ENCODE measurements around the gene DDX1. TPM values are rescaled to one million over a fixed set of nuclear protein-coding genes. Genes with fewer than 3 reads are reported as not detected.

DDX1 gene
- total RNA-seq, 1 experiment from 2014 or later = 154 TPM

DNA sequence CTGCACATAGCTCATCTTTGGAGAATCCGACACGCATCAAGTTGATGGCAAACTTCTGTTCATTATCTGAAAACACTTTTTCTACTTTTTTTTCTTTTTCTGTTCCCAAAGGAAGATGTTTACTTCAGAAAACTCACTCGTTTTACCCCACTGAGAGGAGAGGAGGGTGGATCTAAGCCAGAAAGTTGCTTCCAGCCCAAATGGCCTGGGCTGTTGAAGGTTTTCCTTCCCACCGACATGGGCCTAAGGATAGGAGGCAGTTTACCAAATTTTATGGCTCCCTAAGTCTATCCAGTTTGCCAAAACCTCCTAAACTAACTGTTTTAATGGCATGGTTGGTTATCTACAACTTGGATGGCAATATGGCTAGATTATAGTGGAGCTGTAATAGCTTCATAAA is 70.4 kb downstream of the DDX1 start:
- H3K4me1 ChIP-seq (ENCODE audit: insufficient read depth, low read length, poor library complexity, severe bottlenecking) = no peaks in the 10 kb centered on the region
- no peak overlapping the region for H3K27ac ChIP-seq (ENCODE audit: low read depth, low read length, poor library complexity, severe bottlenecking)
- peaks cover 3% of the 10 kb centered on the region for H3K9me3 ChIP-seq (ENCODE audit: low read depth, low read length, poor library complexity, severe bottlenecking)
- intact Hi-C loops (cut with micrococcal nuclease; ENCODE audit: unreplicated experiment) = no loop called here
- CTCF ChIA-PET = no interaction called here
- TF ChIP-seq EZH2 (IDR thresholded peaks at IDR 0.05; ENCODE audit: borderline replicate concordance, low read depth, low read length, poor library complexity, severe bottlenecking) (no peak), CTCF (conservative IDR thresholded peaks at IDR 0.05; ENCODE audit: low read depth, low read length) (no peak)
- no peak overlapping the region for H3K4me3 ChIP-seq (ENCODE audit: low read depth, low read length, poor library complexity, severe bottlenecking)
- no peaks in the 10 kb centered on the region for H3K27me3 ChIP-seq (replicated peaks; ENCODE audit: insufficient read depth, low read depth, low read length, poor library complexity)
- DNase-seq (ENCODE audit: low spot score) = no peak
- POLR2A ChIA-PET (ENCODE audit: low non-redundant PET) = no interaction called here
- no TSS peak for BruUV-seq (replicated peaks)
- H3K36me3 ChIP-seq (ENCODE audit: insufficient read depth, low read length, poor library complexity, severe bottlenecking) = no peaks in the 10 kb centered on the region

GRCh38 chr2:15662579-15662978 is 70.9 kb downstream of the DDX1 start:
- POLR2A ChIA-PET (ENCODE audit: low non-redundant PET) = no interaction called here

DNA sequence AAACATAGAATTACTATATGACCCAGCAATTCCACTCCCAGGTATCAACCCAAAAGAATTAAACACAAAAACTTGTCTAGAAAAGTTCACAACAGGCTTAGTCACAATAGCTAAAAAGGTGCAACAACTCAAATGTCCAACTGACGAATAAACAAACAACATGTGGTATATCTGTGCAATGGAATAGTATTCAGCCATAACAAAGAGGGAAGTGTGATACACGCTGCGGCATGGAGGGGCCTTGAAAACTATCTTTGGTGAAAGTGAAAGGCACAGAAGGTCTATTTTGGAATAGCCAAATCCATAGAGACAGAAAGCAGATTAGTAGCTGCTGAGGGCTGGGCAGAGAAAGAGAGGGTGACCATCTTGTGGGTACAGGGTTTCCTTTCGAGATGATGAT is 72.1 kb downstream of the DDX1 start:
- DNase-seq (ENCODE audit: low spot score) = no peak
- Histone ChIP-seq H3K27me3 (replicated peaks; ENCODE audit: insufficient read depth, low read depth, low read length, poor library complexity) (no peaks in the 10 kb centered on the region), H3K36me3 (ENCODE audit: insufficient read depth, low read length, poor library complexity, severe bottlenecking) (no peaks in the 10 kb centered on the region), H3K4me3 (ENCODE audit: low read depth, low read length, poor library complexity, severe bottlenecking) (no peak overlapping the region), H3K4me1 (ENCODE audit: insufficient read depth, low read length, poor library complexity, severe bottlenecking) (no peaks in the 10 kb centered on the region), H3K9me3 (ENCODE audit: low read depth, low read length, poor library complexity, severe bottlenecking) (peaks cover 3% of the 10 kb centered on the region), H3K27ac (ENCODE audit: low read depth, low read length, poor library complexity, severe bottlenecking) (no peak overlapping the region)
- ChIA-PET POLR2A (ENCODE audit: low non-redundant PET) (no interaction called here), CTCF (no interaction called here)
- BruUV-seq (replicated peaks) = no TSS peak
- intact Hi-C loops (cut with micrococcal nuclease; ENCODE audit: unreplicated experiment) = no loop called here
- TF ChIP-seq EZH2 (IDR thresholded peaks at IDR 0.05; ENCODE audit: borderline replicate concordance, low read depth, low read length, poor library complexity, severe bottlenecking) = no peak
- no peak for TF ChIP-seq CTCF (conservative IDR thresholded peaks at IDR 0.05; ENCODE audit: low read depth, low read length)

More at GRCh38 chr2:15662579-15662978, 70.9 kb downstream of the DDX1 start:
- no peak for DNase-seq (ENCODE audit: low spot score)
- Histone ChIP-seq H3K4me1 (ENCODE audit: insufficient read depth, low read length, poor library complexity, severe bottlenecking) (no peaks in the 10 kb centered on the region), H3K4me3 (ENCODE audit: low read depth, low read length, poor library complexity, severe bottlenecking) (no peak overlapping the region), H3K27me3 (replicated peaks; ENCODE audit: insufficient read depth, low read depth, low read length, poor library complexity) (no peaks in the 10 kb centered on the region), H3K27ac (ENCODE audit: low read depth, low read length, poor library complexity, severe bottlenecking) (no peak overlapping the region), H3K36me3 (ENCODE audit: insufficient read depth, low read length, poor library complexity, severe bottlenecking) (no peaks in the 10 kb centered on the region), H3K9me3 (ENCODE audit: low read depth, low read length, poor library complexity, severe bottlenecking) (peaks cover 3% of the 10 kb centered on the region)
- no TSS peak for BruUV-seq (replicated peaks)
- intact Hi-C loops (cut with micrococcal nuclease; ENCODE audit: unreplicated experiment) = no loop called here
- CTCF ChIA-PET = no interaction called here
- TF ChIP-seq EZH2 (IDR thresholded peaks at IDR 0.05; ENCODE audit: borderline replicate concordance, low read depth, low read length, poor library complexity, severe bottlenecking) (no peak), CTCF (conservative IDR thresholded peaks at IDR 0.05; ENCODE audit: low read depth, low read length) (no peak)
